NCI-H69 (cell line): ENCODE data around the gene METTL15.
A peak's percentile ranks its signal among the peaks of the same experiment; 100 is the strongest.
"Not testable (repeated sequence)": the region's sequence is repeated elsewhere in the genome, so short reads cannot be mapped to it uniquely, and the experiment has no call there.

Source experiments
- DNase-seq: peaks from one replicate; lab custom pipeline; 2025; lab: John Stamatoyannopoulos, UW

METTL15 gene

GRCh38 chr11:28107750-28108618 is at the start of gene METTL15, which contains the start of gene KIF18A:
METTL15 (plus strand) TSS chr11:28108388; CDS start chr11:28113335, 4,947 bp downstream.
KIF18A (minus strand) TSS chr11:28108156; CDS start chr11:28097947, 10,209 bp downstream.
- peak; percentile 100 for DNase-seq

DNA sequence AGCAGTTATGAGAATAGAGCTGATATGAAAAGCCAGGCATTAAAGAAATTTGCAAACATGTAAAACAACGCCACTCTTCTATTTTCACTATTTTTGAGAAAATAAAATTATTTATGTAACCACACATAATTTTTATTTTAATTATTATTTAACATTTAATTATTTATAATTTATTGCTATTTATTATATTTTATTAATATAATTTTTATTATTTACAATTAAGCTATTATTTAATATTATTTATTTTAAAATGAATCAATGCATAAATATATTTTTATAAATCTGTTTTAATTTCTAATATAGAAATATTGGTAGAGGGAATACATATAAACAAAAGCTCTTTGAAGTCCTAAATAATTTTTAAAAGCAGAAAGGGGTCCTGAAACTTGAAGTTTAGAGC is 36.9 kb upstream of the METTL15 start:
- DNase-seq: no peak

DNA sequence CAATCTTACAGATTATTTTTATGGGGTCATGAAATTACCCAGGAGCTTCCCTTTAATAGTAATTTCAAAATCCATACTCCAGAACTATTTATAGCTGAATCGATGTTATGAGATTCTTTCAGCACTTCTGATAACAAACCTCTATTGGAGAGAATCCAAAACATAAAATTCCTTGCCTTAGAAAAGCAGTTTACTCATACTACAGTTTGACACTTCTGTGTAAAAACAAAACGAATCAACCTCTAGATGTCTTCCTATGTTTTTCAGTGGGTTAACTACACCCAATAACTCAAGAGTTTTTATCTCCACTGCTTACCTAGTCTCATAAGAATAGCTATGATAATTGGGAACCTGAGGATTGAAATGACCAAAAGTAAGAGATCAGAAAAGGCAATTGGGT is 35.9 kb upstream of the METTL15 start:
- DNase-seq: no peak

- peak; percentile 79 for DNase-seq
Measured at GRCh38 chr11:28077521-28077920, 30.7 kb upstream of the METTL15 start.

DNA sequence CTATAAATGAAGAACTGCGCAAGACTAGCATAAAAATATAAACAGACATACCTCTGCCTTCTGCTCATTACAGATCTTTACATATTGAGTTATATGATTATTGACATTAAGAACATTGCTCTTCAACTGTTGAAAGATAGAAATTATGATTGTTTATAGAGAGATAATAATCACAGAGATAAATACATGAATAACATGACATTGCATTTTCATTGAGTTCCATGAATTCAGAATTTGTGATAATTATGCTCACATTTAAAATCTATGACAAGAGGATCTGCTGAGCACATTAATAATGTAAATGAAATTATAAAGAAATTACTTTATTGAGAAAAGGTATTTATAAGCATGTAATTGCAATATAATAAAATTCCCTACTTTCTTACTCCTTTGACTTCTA is 25.1 kb upstream of the METTL15 start:
- DNase-seq: no peak

DNA sequence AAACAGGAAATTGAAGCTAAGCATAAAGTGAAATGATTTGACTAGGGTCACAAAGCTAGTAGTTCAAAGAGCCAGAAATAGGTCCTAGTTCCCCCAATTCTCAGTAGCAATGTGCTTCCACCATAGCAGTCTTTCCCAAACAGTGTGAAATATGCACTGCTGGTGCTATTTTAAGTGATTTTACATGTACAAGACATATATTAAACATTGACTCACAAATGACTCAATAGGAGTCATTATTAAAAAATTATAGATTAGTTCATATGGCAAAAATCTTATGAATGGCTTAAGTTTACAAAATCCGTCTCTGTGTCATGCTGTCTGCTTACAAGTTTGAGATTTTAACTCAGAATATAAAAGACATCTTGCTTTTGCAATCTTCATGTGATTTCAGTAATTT is 21.6 kb upstream of the METTL15 start:
- no peak for DNase-seq

DNA sequence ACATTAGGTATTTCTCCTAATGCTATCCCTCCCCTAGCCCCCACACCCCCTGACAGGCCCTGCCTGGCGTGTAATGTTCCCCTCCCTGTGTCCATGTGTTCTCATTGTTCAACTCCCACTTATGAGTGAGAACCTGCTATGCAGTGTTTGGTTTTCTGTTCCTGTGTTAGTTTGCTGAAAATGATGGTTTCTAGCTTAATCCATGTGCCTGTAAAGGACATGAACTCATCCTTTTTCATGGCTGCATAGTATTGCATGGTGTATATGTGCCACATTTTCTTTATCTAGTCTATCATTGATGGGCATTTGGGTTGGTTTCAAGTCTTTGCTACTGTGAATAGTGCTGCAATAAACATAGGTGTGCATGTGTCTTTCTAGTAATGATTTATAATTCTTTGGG is 21.0 kb upstream of the METTL15 start:
- DNase-seq: not testable (repeated sequence)

DNA sequence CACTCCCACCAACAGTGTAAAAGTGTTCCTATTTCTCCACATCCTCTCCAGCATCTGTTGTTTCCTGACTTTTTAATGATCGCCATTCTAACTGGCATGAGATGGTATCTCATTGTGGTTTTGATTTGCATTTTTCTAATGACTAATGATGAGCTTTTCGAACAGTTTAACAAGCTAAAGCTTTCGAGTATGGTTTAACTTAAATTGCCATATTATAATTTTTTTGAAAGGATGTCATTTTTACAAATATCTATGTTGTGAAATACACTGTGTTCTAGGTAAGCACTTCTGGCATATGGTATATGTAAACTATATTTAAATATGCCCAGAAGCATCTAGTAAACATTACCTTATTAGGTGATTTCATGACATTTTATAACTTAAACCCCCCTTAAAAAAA is 20.5 kb upstream of the METTL15 start:
- DNase-seq: not testable (repeated sequence)

DNA sequence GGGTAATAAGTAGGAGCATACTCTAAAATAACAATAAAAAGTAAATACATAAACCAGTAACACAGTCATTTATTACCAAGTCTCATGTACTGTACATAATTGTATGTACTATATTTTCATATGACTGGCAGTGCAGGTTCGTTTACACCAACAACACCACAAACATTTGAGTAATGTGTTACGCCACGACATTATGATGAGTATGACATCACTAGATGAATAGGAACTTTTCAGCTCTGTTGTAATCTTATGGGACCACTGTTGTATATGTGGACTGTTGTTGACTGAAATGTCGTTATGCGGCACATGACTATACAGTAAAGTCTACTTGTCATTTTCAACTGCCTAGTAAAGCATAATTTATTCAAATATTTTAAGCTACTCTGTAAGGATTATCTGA is 18.8 kb upstream of the METTL15 start:
- no peak for DNase-seq

DNA sequence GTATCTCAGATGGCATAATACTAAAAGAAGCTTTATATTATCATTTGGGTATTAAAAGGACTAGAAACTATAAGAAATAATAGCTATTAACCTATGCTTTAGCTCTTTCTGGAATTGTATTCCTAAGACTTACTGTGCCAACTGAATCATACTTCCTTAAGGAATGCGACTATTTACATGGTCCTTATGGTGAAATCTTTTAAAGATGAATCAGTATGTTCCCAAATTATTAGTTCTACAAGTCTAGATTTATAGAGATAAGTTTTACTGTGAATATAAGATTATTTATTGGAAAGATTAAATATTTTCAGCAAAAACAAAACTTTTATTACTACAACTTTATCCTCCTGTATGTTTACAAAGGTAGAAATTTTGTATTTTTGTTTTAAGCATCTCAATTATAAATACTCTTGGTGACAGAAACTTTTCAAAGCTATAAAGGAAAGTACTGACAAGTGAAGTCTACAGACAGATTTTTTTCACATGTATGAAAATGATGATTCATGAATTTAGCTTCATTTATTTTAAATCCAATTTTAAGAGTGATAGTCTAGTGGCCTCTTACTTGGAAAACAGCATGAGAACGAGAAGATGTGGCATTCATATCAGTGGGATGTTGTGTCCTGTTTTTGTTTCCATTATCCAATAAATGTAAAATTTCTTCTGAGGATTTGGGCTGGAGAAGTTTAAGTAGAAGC is 18.0 kb upstream of the METTL15 start:
- no peak for DNase-seq

GRCh38 chr11:28092786-28093185 is 15.4 kb upstream of the METTL15 start:
- no peak for DNase-seq

GRCh38 chr11:28098257-28098656 is 9.9 kb upstream of the METTL15 start:
- no peak for DNase-seq

DNA sequence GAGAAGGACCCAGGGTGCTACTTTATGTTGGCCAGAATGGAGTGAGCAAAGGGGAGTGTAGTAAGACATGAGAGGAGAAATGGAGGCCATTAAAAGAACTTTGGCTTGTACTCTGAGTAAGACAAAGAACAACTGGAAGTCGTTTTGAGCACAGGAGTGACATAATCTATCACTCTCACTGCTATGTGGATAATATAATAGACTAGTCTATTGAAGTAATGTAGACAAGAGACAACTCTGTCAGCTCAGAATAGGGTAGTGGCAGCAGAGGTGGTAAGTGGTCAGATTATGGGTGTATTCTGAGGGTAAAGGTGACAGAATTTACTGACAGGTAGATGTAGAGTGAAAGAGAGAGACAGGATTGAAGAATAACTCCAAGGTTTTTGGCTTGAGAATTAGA is 8.5 kb upstream of the METTL15 start:
- no peak for DNase-seq

DNA sequence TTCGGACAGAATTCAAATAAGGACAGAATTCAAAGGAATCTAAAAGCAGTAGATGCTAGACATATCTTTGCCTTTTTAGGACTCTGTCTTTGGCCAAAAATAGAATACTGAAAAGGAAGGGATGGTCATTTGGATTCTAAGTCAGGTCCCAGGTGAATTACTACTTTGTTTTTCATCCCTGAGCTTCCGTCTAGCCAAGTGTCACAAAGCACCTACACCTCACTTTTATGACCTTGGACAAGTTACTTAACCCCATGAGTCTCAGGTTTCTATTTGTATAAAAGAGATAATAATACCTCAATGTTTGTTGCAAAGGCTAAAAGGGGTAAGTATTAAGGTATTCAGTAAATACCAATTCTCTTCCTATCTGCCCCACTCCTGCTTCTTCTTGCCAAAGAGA is 7.5 kb upstream of the METTL15 start:
- peak; percentile 40 for DNase-seq

DNA sequence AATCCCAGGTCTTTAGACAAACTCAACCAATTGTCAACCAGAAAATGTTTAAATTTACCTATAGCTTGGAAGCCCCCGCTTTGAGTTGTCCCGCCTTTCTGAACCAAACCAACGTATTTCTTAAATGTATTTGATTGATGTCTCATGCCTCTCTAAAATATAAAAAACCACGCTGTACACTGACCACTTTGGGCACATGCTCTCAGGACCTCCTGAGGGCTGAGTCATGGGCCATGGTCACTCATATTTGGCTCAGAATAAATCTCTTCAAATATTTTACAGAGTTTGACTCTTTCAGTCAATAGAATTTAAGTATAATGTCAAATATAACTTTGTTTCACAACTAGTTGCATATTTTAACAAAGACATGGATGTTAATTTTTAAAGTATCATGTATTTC is 5.9 kb upstream of the METTL15 start:
- DNase-seq: not testable (repeated sequence)

DNA sequence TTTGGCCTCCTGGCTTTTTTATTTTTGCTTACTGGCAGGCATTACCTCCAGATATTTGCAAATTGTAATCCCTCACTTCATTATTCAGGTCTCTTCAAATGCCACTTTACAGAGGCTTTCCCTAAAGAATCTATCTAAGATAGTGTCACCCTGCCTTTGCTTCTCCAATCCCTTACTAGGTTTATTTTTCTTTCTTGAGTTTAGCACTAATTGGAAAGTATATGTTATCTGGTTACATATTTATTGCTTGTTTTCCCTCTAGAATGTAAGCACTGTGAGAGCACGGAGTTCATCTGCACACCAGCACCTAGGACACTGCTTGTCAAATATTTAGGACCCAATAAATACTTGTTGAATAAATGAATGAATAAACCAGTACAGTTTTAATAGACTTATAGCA is 3.8 kb upstream of the METTL15 start:
- no peak for DNase-seq

GRCh38 chr11:28104984-28105383 is 3.2 kb upstream of the METTL15 start:
- DNase-seq: no peak

DNA sequence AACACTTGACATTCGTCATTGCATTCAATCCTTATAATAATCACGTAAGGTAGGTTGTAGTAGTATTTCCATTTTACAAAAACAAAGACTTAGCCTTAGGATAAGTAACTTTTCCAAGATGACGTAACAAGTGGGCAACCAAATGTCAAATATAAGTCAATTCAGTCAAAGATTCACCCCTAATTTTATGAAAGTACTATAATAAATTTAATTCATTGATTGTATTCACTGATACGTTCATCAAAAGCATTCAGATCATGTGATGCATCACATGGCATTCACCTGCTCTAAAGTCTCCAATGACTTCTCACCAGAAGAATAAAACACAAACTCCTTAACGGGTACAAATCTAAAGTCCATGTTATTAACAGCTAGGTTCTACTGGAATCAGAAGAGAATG is 2.3 kb upstream of the METTL15 start:
- DNase-seq: peak; percentile 26

DNA sequence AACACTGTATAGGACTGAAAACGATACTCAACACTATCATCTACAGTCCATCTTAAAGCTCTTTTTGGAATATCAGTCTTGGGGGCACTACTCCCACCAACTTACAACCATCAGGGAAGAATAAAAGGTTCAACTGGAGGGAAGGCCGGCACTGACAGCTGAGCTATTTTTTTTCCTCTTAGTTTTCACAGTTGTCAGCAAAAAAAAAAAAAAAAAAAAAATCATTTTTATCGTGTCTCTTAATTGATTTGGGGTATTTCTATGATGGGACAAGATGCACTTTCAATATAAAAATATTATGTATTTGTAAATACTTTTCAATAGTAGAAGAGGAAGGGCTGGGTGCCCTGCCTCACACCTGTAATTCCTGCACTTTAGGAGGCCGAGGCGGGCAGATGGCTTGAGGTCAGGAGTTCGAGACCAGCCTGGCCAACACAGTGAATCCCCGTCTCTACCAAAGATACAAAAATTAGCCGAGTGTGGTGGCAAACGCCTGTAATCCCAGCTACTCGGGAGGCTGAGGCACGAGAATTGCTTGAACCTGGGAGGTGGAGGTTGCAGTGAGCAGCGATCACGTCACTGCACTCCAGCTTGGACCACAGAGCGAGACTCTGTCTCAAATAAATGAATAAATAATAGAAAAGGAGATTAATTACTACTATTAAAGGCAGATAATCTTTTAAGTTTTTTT is 1.7 kb upstream of the METTL15 start:
- DNase-seq: peak; percentile 24

DNA sequence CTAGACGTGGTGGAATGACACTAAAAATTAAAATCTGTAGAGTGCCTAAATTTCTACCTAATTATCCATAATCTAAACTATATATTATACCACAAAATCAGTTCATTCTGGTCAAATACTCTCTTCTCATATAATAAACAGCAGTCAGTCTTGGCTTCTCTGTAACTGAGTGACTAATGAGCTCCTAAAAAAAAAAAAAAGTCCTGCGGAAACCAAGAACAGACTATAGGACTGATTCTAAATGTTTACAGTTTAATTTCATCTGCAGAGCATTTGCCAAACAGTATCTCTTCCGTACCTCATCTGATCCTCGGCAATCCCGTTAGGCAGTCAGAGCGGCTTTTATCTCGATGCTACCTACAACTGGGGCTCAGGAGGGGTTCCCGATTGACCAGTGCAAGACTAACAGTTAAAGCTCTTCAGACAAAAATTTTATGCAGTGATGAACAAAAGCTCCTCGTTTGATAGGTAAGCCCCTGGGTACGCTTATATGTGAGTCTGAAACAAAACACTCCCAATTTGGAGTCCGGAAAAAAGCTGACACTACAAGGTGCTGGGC is 918 bp upstream of the METTL15 start:
- DNase-seq: peak; percentile 73

DNA sequence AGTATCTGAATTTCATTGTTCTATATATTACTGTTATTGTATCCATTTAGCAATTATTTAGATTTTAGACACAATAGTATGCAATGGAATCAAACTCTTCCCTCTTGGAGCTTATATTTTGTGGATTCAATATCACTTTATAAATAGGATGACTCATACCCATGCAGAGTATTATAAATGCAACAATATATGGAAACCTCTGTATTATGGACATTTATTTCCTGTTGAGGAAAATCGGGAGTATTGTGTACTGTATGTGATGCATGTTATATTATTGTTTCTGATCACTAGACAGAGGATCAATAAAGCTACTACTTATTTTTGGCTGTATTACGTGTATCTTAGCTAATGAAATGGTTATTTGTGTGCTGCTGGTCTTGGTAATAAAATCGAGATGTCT is 770 bp downstream of the METTL15 start:
- DNase-seq: peak; percentile 12

DNA sequence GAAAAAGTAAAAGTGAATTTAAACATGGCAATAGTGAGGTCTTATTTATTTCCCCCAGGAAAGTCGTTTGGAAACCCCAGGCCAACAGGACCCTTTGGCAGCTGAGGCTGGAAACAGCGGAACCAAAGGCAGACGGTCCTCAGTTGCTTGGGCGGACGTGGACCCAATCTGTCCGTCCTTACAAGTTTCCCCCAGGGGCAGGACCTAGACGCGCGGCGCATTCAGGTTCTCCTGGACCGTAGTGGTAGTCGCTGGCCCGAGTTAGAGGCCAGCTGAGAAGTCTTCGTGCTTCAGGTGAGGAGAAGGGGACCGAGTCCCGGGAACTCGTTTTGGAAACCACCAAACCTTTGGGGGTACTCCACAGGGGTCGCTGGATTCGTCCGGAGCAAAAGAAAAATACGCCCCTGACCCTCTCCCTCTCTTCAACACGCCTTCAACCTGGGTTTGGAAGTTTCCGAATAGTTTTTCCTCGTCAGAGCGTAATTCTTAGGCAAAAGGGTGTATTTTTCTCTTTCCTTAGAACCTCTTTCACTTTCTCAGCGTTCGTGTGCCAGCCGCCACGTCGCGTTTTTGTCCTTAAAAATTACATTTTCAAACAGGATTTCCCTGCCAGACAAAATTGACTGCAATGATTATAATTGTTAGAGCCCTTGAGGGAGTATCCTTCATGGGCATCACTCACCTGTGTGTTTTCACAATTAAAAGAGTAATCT is 2.1 kb downstream of the METTL15 start:
- peak; percentile 91 for DNase-seq
